Measurements from ENCODE around the gene TMEM60. TPM values are rescaled to one million over a fixed set of nuclear protein-coding genes. Genes with fewer than 3 reads are reported as not detected.

The TMEM60 gene
- total RNA-seq, 1 donor from 2014 or later: 11.0 TPM

DNA sequence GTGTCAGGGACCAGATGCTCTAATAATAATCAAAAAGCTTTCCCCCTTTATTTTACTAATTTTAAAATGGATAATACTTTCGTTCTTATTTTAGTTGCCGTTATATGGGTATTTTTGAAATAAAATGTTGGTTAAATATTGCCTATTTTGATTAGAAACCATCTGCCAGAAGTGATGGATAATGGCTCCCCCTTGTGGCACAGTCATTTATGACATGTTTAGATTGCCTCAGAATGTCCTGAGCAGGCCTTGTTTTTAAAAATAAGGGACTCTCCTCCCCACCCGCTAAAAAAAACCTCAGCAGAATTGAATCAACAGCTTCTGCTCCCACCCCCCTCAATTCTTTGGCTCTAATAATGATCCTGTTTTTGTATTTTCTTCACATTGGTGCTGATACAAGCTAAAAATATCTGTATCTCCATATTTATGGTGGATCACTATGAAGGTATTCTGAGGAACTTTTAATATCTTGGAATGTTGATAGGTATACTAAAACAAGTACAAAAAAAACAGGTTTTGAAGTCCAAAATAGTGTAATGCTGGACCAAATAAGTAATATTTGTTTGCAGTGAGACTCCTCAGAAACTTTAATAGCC, 38.8 kb downstream of the TMEM60 start:
- no peaks in the 10 kb centered on the region for H3K9me3 Mint-ChIP-seq

GRCh38 chr7:77757589-77757988, 40.6 kb downstream of the TMEM60 start:
- peaks cover 2% of the 10 kb centered on the region for H3K36me3 Mint-ChIP-seq (ENCODE audit: low read depth)
- H3K4me3 Mint-ChIP-seq: no peak overlapping the region
- no peaks in the 10 kb centered on the region for H3K9me3 Mint-ChIP-seq
- DNase-seq (ENCODE audit: low spot score): no peak
- intact Hi-C loops (cut with micrococcal nuclease): loop anchor here (5.0 kb wide), 1 partner anchor 220 kb away; the partner anchor contains the start of gene PTPN12
- H3K27me3 Mint-ChIP-seq (ENCODE audit: insufficient read depth): no peaks in the 10 kb centered on the region
- peaks cover 34% of the 10 kb centered on the region for H3K4me1 Mint-ChIP-seq (ENCODE audit: low read depth)
- no peak overlapping the region for H3K27ac Mint-ChIP-seq

More for the DNA sequence above, 38.8 kb downstream of the TMEM60 start:
- Mint-ChIP-seq H3K4me3 (no peak overlapping the region), H3K4me1 (ENCODE audit: low read depth) (peaks cover 25% of the 10 kb centered on the region), H3K27me3 (ENCODE audit: insufficient read depth) (no peaks in the 10 kb centered on the region), H3K36me3 (ENCODE audit: low read depth) (peaks cover 6% of the 10 kb centered on the region), H3K27ac (no peak overlapping the region)
- peak; percentile 51 for DNase-seq (ENCODE audit: low spot score)
- intact Hi-C loops (cut with micrococcal nuclease): loop anchor here (1.0 to 5.0 kb wide), 4 partner anchors 63 to 222 kb away; partner anchors contain the start of genes PTPN12 and RSBN1L

- Mint-ChIP-seq H3K4me3 (no peak overlapping the region), H3K36me3 (ENCODE audit: low read depth) (peaks cover 11% of the 10 kb centered on the region), H3K4me1 (ENCODE audit: low read depth) (peaks cover 32% of the 10 kb centered on the region), H3K9me3 (no peaks in the 10 kb centered on the region), H3K27me3 (ENCODE audit: insufficient read depth) (no peaks in the 10 kb centered on the region), H3K27ac (no peak overlapping the region)
- no peak for DNase-seq (ENCODE audit: low spot score)
- intact Hi-C loops (cut with micrococcal nuclease): no loop called here
These were observed 45.1 kb downstream of the TMEM60 start for GRCh38 chr7:77753173-77753572.

DNA sequence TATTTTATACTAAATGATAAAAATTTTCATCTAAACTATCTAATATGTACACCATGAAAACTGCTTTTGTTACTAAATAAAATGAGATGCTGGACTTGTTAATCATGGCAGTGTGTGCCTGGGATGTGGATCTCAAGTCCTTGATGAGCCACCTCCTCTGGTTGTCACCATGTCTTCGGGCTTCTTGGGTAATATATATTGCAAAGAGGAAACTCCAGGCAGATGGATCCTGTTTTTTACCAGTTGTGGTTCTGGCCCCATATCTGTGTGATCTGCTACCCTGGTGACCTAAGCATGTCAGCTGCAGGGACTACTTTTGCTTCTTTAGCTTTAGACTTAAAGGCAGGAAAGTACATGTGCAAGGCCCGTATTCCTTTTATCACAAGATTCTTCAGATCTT, 46.2 kb downstream of the TMEM60 start:
- H3K4me1 Mint-ChIP-seq (ENCODE audit: low read depth): peaks cover 25% of the 10 kb centered on the region
- peak overlapping the region; percentile 34 for H3K27ac Mint-ChIP-seq
- intact Hi-C loops (cut with micrococcal nuclease): no loop called here
- H3K36me3 Mint-ChIP-seq (ENCODE audit: low read depth): peaks cover 12% of the 10 kb centered on the region
- H3K27me3 Mint-ChIP-seq (ENCODE audit: insufficient read depth): no peaks in the 10 kb centered on the region
- no peaks in the 10 kb centered on the region for H3K9me3 Mint-ChIP-seq
- no peak overlapping the region for H3K4me3 Mint-ChIP-seq
- DNase-seq (ENCODE audit: low spot score): no peak

GRCh38 chr7:77747718-77748117, 50.5 kb downstream of the TMEM60 start:
- peaks cover 16% of the 10 kb centered on the region for H3K36me3 Mint-ChIP-seq (ENCODE audit: low read depth)
- H3K4me3 Mint-ChIP-seq: no peak overlapping the region
- peaks cover 12% of the 10 kb centered on the region for H3K4me1 Mint-ChIP-seq (ENCODE audit: low read depth)
- H3K9me3 Mint-ChIP-seq: no peaks in the 10 kb centered on the region
- H3K27me3 Mint-ChIP-seq (ENCODE audit: insufficient read depth): no peaks in the 10 kb centered on the region
- DNase-seq (ENCODE audit: low spot score): no peak
- intact Hi-C loops (cut with micrococcal nuclease): no loop called here
- H3K27ac Mint-ChIP-seq: no peak overlapping the region

GRCh38 chr7:77747178-77747577, 51.1 kb downstream of the TMEM60 start:
- intact Hi-C loops (cut with micrococcal nuclease): no loop called here
- H3K27me3 Mint-ChIP-seq (ENCODE audit: insufficient read depth): no peaks in the 10 kb centered on the region
- H3K27ac Mint-ChIP-seq: no peak overlapping the region
- no peak for DNase-seq (ENCODE audit: low spot score)
- peaks cover 18% of the 10 kb centered on the region for H3K36me3 Mint-ChIP-seq (ENCODE audit: low read depth)
- no peaks in the 10 kb centered on the region for H3K9me3 Mint-ChIP-seq
- no peak overlapping the region for H3K4me3 Mint-ChIP-seq
- peaks cover 7% of the 10 kb centered on the region for H3K4me1 Mint-ChIP-seq (ENCODE audit: low read depth)

- intact Hi-C loops (cut with micrococcal nuclease): no loop called here
- no peaks in the 10 kb centered on the region for H3K27me3 Mint-ChIP-seq (ENCODE audit: insufficient read depth)
- no peak for DNase-seq (ENCODE audit: low spot score)
- H3K4me3 Mint-ChIP-seq: no peak overlapping the region
- peaks cover 22% of the 10 kb centered on the region for H3K36me3 Mint-ChIP-seq (ENCODE audit: low read depth)
- H3K9me3 Mint-ChIP-seq: no peaks in the 10 kb centered on the region
- peaks cover 4% of the 10 kb centered on the region for H3K4me1 Mint-ChIP-seq (ENCODE audit: low read depth)
- no peak overlapping the region for H3K27ac Mint-ChIP-seq
These were observed 51.4 kb downstream of the TMEM60 start for GRCh38 chr7:77746824-77747165.

DNA sequence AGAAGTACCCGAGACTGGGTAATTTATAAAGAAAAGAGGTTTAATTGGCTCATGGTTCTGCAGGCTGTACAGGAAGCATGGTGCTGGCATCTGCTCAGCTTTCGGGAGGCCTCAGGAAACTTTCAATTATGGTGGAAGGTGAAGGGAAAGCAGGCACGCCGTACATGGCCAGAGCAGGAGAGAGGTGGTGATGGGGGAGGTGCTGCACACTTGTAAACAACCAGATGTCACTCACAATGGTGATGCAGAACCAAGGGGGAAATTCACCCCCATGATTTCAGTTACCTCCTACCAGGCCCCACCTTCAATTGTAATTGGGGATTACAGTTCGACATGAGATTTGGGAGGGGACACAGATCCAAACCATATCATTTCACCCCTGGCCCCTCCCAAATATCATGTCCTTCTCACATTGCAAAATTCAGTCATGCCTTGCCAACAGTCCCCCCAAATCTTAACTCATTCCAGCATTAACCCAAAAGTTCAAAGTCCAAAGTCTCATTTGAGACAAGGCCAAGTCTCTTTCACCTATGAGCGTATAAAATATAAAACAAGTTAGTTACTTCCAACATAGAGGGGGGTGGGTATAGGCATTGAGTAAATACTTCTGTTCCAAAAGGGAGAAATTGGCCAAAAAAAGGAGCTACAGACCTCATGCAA, 51.9 kb downstream of the TMEM60 start:
- intact Hi-C loops (cut with micrococcal nuclease): no loop called here
- H3K4me3 Mint-ChIP-seq: no peak overlapping the region
- H3K27ac Mint-ChIP-seq: no peak overlapping the region
- H3K27me3 Mint-ChIP-seq (ENCODE audit: insufficient read depth): no peaks in the 10 kb centered on the region
- no peak for DNase-seq (ENCODE audit: low spot score)
- H3K4me1 Mint-ChIP-seq (ENCODE audit: low read depth): peaks cover 4% of the 10 kb centered on the region
- no peaks in the 10 kb centered on the region for H3K9me3 Mint-ChIP-seq
- peaks cover 23% of the 10 kb centered on the region for H3K36me3 Mint-ChIP-seq (ENCODE audit: low read depth)

GRCh38 chr7:77745746-77746145, 52.5 kb downstream of the TMEM60 start:
- peaks cover 4% of the 10 kb centered on the region for H3K4me1 Mint-ChIP-seq (ENCODE audit: low read depth)
- no peak for DNase-seq (ENCODE audit: low spot score)
- H3K9me3 Mint-ChIP-seq: no peaks in the 10 kb centered on the region
- intact Hi-C loops (cut with micrococcal nuclease): no loop called here
- H3K27ac Mint-ChIP-seq: no peak overlapping the region
- H3K4me3 Mint-ChIP-seq: no peak overlapping the region
- H3K36me3 Mint-ChIP-seq (ENCODE audit: low read depth): peaks cover 20% of the 10 kb centered on the region
- H3K27me3 Mint-ChIP-seq (ENCODE audit: insufficient read depth): no peaks in the 10 kb centered on the region

Other genes starting within 250 kb of the TMEM60 start
- gene RSBN1L, start 102.0 kb downstream of the TMEM60 start, total RNA-seq: 27.9 and 30.6 TPM in 2 replicates
- 30.9 and 31.2 TPM in 2 replicates for gene PHTF2, start 339 bp upstream of the TMEM60 start, total RNA-seq